Muscle layer of duodenum (tissue), 2 donors: ENCODE results near the gene TRIM52.
"Not testable (repeated sequence)": the region's sequence is repeated elsewhere in the genome, so short reads cannot be mapped to it uniquely, and the experiment has no call there.

Experiments
- H3K27ac ChIP-seq: one replicate; pipeline ENCODE4 v1.7.0; 2013; ENCODE audit warnings: mild to moderate bottlenecking, low read length
- H3K27me3 ChIP-seq: one replicate; pipeline ENCODE4 v1.7.0; 2013; ENCODE audit warnings: low read depth, mild to moderate bottlenecking, control low read depth, low read length
- H3K36me3 ChIP-seq, 2 donors: one replicate each; pipeline ENCODE4 v1.7.0; 2013; ENCODE audit warnings: low read length in 2 of 2, control low read depth in 1 of 2, mild to moderate bottlenecking in 1 of 2; ENCODE audit not compliant: insufficient read depth in 2 of 2, control insufficient read depth in 1 of 2
- H3K4me1 ChIP-seq, 2 donors: one replicate each; pipeline ENCODE4 v1.7.0; 2013; ENCODE audit warnings: low read length in 2 of 2, mild to moderate bottlenecking in 2 of 2, control low read depth in 1 of 2, moderate library complexity in 1 of 2; ENCODE audit not compliant: insufficient read depth in 2 of 2, control insufficient read depth in 1 of 2
- H3K4me3 ChIP-seq, 2 donors: one replicate each; pipeline ENCODE4 v1.7.0; 2013; ENCODE audit warnings: low read length in 2 of 2, low read depth in 1 of 2, mild to moderate bottlenecking in 1 of 2
- H3K9me3 ChIP-seq, 2 donors: one replicate each; pipeline ENCODE4 v1.7.0; 2013; ENCODE audit warnings: low read length in 2 of 2, control low read depth in 1 of 2, mild to moderate bottlenecking in 1 of 2; ENCODE audit not compliant: control insufficient read depth in 1 of 2
- donor health status: healthy.

TRIM52 gene

DNA sequence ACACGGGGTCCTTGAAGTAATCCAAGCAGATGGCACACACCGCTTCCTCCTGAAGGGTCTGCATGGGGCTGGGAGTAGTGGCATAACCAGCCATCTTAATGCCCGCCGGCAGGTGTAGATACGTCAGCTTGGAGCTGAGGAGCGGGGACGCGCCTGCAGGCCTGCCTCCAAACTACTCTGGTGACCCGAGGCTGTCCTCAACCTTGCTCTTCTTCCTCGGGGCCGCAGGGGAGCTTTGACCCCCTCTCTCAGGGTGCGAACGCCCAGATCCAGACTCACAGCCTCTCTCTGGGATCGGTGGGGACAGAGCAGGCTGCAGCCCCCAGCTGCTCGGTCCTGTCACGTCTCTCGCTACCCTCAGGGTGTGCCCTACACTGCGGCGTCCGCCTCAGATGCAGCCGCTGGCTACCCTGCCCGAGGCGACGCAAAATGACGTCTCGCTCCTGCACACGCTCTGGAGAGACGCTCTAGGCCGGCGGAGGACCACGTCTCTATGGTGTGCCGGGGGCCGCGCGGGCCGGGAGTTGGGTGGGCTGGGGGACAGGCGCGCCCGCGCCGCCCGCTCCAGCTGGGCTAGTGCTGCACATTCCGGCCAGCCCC, at the start of gene TRIM52:
TSS of gene TRIM52 (minus strand) at position 424 of the 600 bp plus-strand sequence. CDS start at position 94, 330 bp downstream.
- peaks cover 20 to 50% of the 10 kb centered on the region in 2 donors for H3K4me1 ChIP-seq
- H3K27me3 ChIP-seq, result no peaks in the 10 kb centered on the region
- peak within 1 kb of the TSS; percentile 83 to 88 for H3K4me3 ChIP-seq
- H3K9me3 ChIP-seq, result no peaks in the 10 kb centered on the region
- H3K36me3 ChIP-seq, result peaks cover 6 to 17% of the 10 kb centered on the region in 2 donors
- H3K27ac ChIP-seq, result peak within 1 kb of the TSS; percentile 96

DNA sequence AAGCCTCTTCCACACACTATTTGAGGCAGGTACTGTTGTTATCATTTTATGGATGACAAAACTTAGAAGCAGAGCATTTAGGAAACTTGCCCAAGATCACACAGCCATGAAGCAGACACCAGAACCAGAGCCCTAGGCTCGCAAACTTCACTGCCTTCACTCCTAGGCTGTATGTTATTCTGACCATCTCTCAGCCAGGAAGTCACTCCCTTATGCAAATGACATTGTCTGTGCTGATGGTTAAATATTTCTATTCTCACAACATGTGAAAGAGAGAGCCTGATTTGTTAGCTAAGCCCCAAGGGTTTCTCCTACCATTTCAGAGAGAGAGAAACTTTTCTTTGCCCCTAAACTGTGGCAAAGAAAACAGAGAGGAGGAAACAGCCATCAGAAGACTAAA, 26.4 kb upstream of the TRIM52 start:
- not testable (repeated sequence) for H3K36me3 ChIP-seq, H3K9me3 ChIP-seq, H3K27ac ChIP-seq, H3K27me3 ChIP-seq, H3K4me3 ChIP-seq, H3K4me1 ChIP-seq

DNA sequence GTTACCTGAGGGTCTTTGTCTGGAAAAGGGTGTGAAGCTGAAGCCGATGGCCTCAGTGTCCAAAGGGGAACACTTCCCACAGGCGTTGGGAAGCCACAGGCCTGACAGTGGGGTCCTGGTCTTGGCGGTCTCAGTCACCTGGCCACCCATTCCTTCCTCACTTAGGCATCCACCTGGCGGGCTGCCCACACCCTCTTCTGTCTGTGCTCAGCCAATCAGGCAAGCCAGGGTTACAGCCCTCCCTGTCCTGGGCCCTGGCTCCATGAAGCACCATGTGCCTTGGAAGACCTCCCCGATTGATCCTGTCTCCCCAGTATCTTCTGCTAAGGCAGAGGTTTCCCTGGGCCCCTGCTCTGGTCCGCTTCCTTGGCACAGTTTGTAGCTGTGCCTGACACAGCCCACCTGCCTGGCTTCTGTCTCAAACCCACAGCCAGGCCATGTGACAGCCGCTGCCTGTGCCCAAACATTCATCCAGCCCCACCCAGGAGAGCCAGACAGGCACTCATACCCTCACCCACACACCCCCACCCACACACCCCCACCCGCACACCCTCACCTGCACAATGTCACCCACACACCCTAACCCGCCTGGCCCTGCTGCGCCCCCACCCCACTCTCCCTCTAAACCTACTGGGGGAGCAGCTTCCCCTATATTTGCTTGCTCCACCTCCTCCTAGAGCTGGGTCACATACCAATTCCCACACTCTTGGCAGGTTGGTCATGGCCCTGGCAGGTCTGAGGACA, 25.2 kb upstream of the TRIM52 start:
- H3K36me3 ChIP-seq, H3K27me3 ChIP-seq, H3K9me3 ChIP-seq, H3K4me1 ChIP-seq, H3K4me3 ChIP-seq, H3K27ac ChIP-seq: not testable (repeated sequence)

DNA sequence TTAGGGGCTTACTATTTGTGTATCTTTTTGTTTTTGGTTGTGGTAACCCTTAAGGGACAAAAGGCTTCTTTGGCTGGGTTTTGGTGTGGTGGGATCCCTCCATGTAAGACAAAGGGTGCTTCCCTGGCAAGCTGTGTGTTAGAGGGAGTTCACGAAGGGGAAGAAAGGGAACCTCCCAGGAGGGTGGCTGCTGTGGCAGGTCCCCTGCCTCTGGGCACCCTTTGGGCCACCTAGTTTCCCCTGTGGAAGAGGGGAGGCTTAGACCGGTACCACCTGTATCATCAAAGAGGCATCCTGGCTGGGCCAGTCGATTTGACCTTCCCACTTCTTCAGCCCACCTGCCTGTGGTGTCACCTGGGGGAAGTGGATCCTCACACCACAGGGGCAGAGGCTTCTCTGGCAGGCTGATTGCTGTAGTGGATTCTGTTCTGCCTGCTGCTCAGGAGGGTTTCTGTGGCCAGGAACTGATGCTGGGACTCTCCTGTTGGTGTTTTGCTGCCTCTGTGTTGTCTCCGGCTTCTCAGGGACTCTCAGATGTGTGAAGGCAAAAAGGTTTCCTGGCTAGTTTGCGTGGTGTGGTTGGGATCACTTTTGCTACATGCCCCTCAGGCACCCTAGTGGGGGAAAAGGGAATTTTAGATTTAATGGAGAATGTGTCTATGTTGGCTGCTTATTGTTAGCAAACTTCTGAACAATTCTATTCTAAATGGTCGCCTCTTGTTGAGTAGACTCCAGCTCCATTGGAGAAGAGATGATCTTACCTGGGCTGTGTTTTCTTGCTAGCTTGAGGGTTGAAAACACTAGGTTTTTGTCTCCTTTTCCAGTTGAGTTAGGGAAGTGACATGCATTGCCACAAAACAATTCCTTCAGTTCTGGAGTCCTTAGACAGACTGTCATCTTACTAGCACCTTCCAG, 23.2 kb upstream of the TRIM52 start:
- H3K9me3 ChIP-seq, H3K4me3 ChIP-seq, H3K27ac ChIP-seq, H3K36me3 ChIP-seq, H3K27me3 ChIP-seq, H3K4me1 ChIP-seq: not testable (repeated sequence)

DNA sequence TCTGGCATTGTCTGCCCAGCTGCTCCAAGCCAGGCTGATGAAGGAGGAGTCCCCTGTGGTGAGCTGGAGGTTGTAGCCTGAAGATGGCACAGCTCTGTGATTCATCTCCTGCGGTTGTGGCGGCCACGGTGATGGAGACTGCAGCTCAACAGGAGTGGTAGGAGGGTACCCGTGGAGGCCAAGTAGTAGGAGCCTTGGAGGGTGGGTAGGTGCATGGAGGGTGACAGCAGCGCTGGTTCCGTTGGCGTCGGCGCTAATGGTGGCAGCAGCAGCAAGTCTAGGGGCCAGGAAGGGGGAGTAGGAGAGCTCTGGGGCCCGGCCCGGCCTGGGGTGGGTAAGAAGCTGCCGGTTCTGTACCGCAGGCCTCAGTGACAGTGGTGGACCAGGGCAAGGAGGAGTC, 22.4 kb upstream of the TRIM52 start:
- Histone ChIP-seq H3K4me1 (no peaks in the 10 kb centered on the region), H3K27ac (no peak overlapping the region), H3K36me3 (no peaks in the 10 kb centered on the region), H3K27me3 (no peaks in the 10 kb centered on the region), H3K4me3 (no peak overlapping the region), H3K9me3 (no peaks in the 10 kb centered on the region)

DNA sequence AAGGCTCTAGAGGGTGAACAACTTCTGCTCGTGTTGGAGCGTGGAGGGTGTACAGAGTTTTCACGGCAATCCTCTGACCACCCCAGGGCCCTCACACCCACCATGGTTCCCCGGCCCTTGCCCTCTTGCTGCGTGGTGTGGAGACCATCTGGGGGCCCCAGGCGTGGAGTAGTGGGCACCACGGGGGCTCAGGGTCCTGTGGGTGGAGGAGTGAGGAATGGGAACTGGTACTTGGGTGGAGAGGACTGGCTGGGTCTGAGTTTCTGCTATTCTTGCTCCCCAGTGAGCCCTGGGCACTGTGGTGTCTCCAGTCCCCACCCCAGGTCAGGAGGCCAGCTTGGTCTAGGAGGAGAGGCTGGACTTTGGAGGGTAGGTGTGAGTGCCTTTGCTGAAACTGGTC, 21.9 kb upstream of the TRIM52 start:
- Histone ChIP-seq H3K36me3 (no peaks in the 10 kb centered on the region), H3K27me3 (no peaks in the 10 kb centered on the region), H3K4me3 (no peak overlapping the region), H3K9me3 (no peaks in the 10 kb centered on the region), H3K27ac (no peak overlapping the region), H3K4me1 (no peaks in the 10 kb centered on the region)

DNA sequence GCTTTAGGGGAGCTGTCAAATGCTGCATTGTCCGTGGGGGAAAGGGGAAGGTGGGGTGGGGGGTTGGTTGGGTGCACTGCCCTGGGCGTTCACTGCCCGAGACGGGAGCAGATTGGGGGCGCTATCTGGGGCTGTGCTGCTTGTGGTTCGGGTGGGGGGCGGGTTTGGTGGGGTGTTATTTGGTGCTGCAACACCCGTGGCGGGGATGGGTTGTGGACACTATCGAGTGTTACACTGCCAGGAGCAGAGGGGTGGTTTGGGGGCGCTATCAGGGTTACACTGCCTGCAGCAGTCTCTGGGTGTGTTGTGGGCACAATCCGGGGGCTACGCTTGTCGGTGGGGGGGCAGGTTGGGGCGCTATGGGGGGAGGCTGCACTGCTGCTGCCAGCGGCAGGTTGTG, 21.5 kb upstream of the TRIM52 start:
- not testable (repeated sequence) for H3K9me3 ChIP-seq, H3K4me3 ChIP-seq, H3K27me3 ChIP-seq, H3K4me1 ChIP-seq, H3K36me3 ChIP-seq, H3K27ac ChIP-seq

DNA sequence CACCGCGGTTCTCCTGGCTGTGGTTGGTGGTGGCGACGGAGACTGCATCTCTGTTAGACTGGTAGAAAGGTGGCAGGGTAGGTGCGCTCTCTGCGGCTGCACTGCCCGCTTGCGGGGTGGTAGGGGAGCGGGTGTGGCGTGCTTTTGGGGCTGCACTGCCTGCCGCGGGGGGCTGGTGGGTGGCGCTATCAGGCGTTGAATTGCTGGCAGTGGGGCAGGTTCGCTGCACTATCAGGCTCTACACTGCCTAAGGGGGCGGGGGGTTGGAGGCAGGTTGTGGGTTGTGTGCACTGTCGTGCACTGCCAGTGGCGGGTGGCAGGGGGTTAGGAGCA, 21.0 kb upstream of the TRIM52 start:
- Histone ChIP-seq H3K27ac (no peak overlapping the region), H3K4me1 (no peaks in the 10 kb centered on the region), H3K27me3 (no peaks in the 10 kb centered on the region), H3K36me3 (no peaks in the 10 kb centered on the region), H3K9me3 (no peaks in the 10 kb centered on the region), H3K4me3 (no peak overlapping the region)

DNA sequence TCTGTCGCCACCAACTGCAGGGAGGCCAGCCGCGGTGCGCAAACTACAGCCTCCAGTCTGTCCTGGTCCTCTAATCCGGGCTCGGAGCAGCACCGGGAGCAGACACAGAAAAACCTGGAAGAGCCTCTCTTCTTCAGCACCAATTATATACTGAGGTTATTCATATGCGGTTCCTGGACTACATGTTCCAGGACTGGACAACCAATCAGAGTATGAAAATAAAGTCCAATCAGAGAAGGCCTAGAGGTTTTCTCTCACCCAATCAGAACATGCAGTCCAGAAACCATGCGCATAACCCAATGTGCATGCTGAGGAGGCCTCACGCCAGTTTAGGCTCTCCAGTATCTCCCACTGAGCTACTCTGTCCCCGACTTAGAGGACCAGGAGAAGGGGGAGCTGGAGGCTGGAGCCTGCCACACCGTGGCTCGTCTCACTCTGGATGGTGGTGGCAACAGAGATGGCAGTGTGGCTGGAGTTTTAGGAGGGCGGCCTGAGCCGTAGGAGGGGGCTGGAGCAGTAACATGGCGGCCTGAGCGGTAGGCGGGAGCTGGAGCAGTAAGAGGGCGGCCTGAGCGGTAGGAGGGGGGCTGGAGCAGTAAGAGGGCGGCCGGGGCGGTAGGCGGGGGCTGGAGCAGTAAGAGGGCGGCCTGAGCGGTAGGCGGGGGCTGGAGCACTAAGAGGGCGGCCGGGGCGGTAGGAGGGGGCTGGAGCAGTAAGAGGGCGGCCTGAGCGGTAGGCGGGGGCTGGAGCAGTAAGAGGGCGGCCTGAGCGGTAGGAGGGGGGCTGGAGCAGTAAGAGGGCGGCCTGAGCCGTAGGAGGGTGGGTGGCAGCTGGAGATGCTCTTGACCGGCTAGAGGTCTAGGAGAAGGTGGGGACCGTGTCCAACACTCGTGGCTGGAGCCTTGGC, 20.4 kb upstream of the TRIM52 start:
- Histone ChIP-seq H3K27me3 (no peaks in the 10 kb centered on the region), H3K4me1 (no peaks in the 10 kb centered on the region), H3K4me3 (no peak overlapping the region), H3K27ac (no peak overlapping the region), H3K36me3 (no peaks in the 10 kb centered on the region), H3K9me3 (no peaks in the 10 kb centered on the region)

DNA sequence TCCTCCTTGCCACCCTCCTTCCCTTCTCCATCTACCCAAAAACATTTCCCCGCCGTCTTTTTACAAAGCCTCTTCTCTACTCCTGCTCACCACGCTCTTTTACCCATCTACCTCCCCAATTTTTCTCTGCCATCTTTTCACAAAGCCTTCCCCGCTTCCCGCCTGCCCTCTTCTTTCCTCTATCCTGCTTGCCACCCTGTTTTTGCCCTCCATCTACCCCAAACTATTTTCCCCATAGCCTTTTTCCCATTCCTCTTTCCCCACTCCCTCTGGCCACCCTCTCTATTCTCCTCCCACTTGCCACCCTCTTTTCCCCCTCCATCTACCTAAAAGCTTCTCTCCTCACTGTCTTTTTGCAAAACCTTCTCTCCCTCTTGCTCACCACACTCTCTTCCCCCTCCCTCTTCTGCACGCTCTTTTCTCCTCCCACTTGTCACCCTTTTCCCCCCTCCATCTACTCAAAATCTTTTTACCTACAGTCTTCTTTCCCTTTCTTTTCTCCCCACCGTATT, 19.4 kb upstream of the TRIM52 start:
- Histone ChIP-seq H3K4me3 (no peak overlapping the region), H3K27ac (no peak overlapping the region), H3K36me3 (no peaks in the 10 kb centered on the region), H3K27me3 (no peaks in the 10 kb centered on the region), H3K4me1 (no peaks in the 10 kb centered on the region), H3K9me3 (no peaks in the 10 kb centered on the region)

DNA sequence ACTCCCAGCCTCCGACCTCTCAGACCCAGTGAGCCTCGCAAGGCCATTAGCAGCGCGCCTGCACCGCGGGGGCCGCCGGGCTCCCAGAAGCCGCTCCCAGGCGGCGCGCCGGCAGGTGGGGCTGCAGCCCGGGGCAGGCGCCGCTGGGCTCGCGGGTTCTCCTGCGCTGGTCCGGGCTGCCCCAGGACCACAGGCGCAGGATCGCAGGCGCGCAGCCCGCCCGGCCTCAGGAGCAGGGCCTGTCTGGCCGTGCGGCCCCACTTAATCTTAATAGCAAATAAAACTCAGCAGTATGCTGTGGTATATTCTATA, 12.4 kb upstream of the TRIM52 start:
- not testable (repeated sequence) for H3K27ac ChIP-seq, H3K4me1 ChIP-seq, H3K27me3 ChIP-seq, H3K9me3 ChIP-seq, H3K36me3 ChIP-seq, H3K4me3 ChIP-seq
